NCI-H1417 treated with DMSO at 0.1 percent for 48 hours (cell line): ENCODE measurements around the gene ADAMTSL5.

Experiments used
- DNase-seq: peaks from one replicate; lab custom pipeline; 2025; lab: John Stamatoyannopoulos, UW

The ADAMTSL5 gene

GRCh38 chr19:1466018-1466460 is 46.8 kb downstream of the ADAMTSL5 start:
- DNase-seq = no peak

GRCh38 chr19:1465191-1466016 is 47.4 kb downstream of the ADAMTSL5 start:
- DNase-seq = no peak

- DNase-seq = no peak
These were observed 51.0 kb downstream of the ADAMTSL5 start for GRCh38 chr19:1461862-1462261.

- DNase-seq = no peak
These were observed 52.5 kb downstream of the ADAMTSL5 start for GRCh38 chr19:1460033-1460995.

- no peak for DNase-seq
These were observed 53.3 kb downstream of the ADAMTSL5 start for GRCh38 chr19:1459479-1459878.

- no peak for DNase-seq
These were observed 54.9 kb downstream of the ADAMTSL5 start for GRCh38 chr19:1457892-1458291.

GRCh38 chr19:1457031-1457739 is 55.6 kb downstream of the ADAMTSL5 start:
- no peak for DNase-seq

- no peak for DNase-seq
These were observed 56.5 kb downstream of the ADAMTSL5 start for GRCh38 chr19:1456121-1456900.

- no peak for DNase-seq
These were observed 57.3 kb downstream of the ADAMTSL5 start for GRCh38 chr19:1455336-1456120.
